Right lobe of liver (tissue), 6 donors: Measurements from ENCODE around the gene SCN7A. TPM values are rescaled to one million over a fixed set of nuclear protein-coding genes. Genes with fewer than 3 reads are reported as not detected.

Experiments
- ATAC-seq, 4 donors: fragments of 200-7000 bp; cut with Tn5 transposase; one replicate each; pipeline ENCODE4 v1.9.1; 2020; ENCODE audit warnings: mild to moderate bottlenecking in 4 of 4, moderate library complexity in 4 of 4
- DNase-seq, 3 donors: peaks; one replicate each; pipeline ENCODE4 v3.0.0-alpha.2; 2020
- H3K27ac ChIP-seq, 3 donors: fragments of 200-600 bp; one replicate each; pipeline ENCODE4 v1.8.0; 2022
- H3K27me3 ChIP-seq, 2 donors: fragments of 200-600 bp; one replicate each; pipeline ENCODE4 v1.8.0; 2022
- H3K36me3 ChIP-seq, 4 donors: fragments of 200-600 bp; sonication (generic) in 1 of 4; one replicate each; pipeline versions ENCODE4 v1.5.1 to v1.8.0; 2017 to 2022; ENCODE audit warnings: control low read depth in 1 of 4
- H3K4me1 ChIP-seq, 4 donors: fragments of 200-600 bp; sonication (generic) in 1 of 4; one replicate each; pipeline versions ENCODE4 v1.5.1 to v1.8.0; 2017 to 2022; ENCODE audit warnings: control low read depth in 1 of 4
- H3K4me3 ChIP-seq, 3 donors: fragments of 200-600 bp; one replicate each; pipeline ENCODE4 v1.8.0; 2022
- H3K9me3 ChIP-seq, 4 donors: fragments of 200-600 bp; sonication (generic) in 1 of 4; one replicate each; pipeline versions ENCODE4 v1.5.1 to v1.8.0; 2017 to 2022; ENCODE audit warnings: control low read depth in 1 of 4
- CTCF ChIP-seq, 4 donors: fragments of 200-600 bp in 3 of 4; fragments of 450-650 bp in 1 of 4; IDR thresholded peaks; one replicate each; pipeline versions ENCODE4 v1.5.1 to v1.8.0; 2016 to 2022; ENCODE audit warnings: antibody characterized with exemption in 4 of 4, mild to moderate bottlenecking in 2 of 4
- POLR2A ChIP-seq: fragments of 450-650 bp; IDR thresholded peaks from one replicate; pipeline ENCODE4 v1.6.1; 2017; ENCODE audit warnings: antibody characterized with exemption, mild to moderate bottlenecking
- WGBS: methylation state at CpG from one replicate; pipeline ENCODE4 v1.1.6; 2018; ENCODE audit warnings: low coverage, low lambda C conversion rate; ENCODE audit not compliant: insufficient coverage; ENCODE audit errors: missing lambda C conversion rate; 5-methylcytosine and 5-hydroxymethylcytosine counted together
- intact Hi-C, 2 donors: fragments of 100-400 bp; cut with DNase I; formaldehyde crosslinking; loops; one replicate each; pipeline versions ENCODE4 v1.11.2 to v1.14.1; 2022
- total RNA-seq, 6 experiments: library from RNA; depleted of rRNA in 2 of 6; stranded (reverse); fragments of >200 nt in 2 of 6; fragmentation: NEBNext Ultra II Directional in 3 of 6; extraction: Animal tissue kit (Norgen Biotek cat#: 25700) in 3 of 6; gene quantifications; one replicate each; pipeline versions ENCODE4 v1.1.0 to v1.2.4, GENCODE V29; 2016 to 2023
- donor health status: DM: no; HTN: yes; CAD: no.
- donor health status: DM: no; HTN: no; CAD: no.
- donor health status: DM: no; HTN: no; CAD: no.
- donor health status: DM: no; HTN: yes; CAD: no.
- donor health status: DM: no; HTN: yes; CAD: no.

Gene SCN7A
- total RNA-seq, 6 experiments from 2014 or later, result 0.27 to 4.2 (median 1.2) TPM

GRCh38 chr2:166520604-166521003 lies 26.6 kb upstream of the SCN7A start:
- DNase-seq (no peak), ATAC-seq (peak; percentile 29 to 71 (median 50))
- H3K27me3 ChIP-seq, result no peaks in the 10 kb centered on the region
- no peak overlapping the region for H3K4me3 ChIP-seq
- no peaks in the 10 kb centered on the region for H3K9me3 ChIP-seq
- intact Hi-C loops, result no loop called here
- H3K4me1 ChIP-seq, result no peaks in the 10 kb centered on the region
- H3K36me3 ChIP-seq, result no peaks in the 10 kb centered on the region
- 48% methylated on average over 2 of the region's 2 CpGs for WGBS
- TF ChIP-seq CTCF (IDR thresholded peaks at IDR 0.05) (no peak), POLR2A (no peak)
- no peak overlapping the region for H3K27ac ChIP-seq

GRCh38 chr2:166519391-166519962 lies 25.4 kb upstream of the SCN7A start:
- H3K27ac ChIP-seq, result no peak overlapping the region
- H3K4me1 ChIP-seq, result no peaks in the 10 kb centered on the region
- whole genome bisulfite sequencing, result 49% methylated on average over 10 of the region's 10 CpGs
- H3K4me3 ChIP-seq, result no peak overlapping the region
- intact Hi-C loops, result no loop called here
- H3K9me3 ChIP-seq, result no peaks in the 10 kb centered on the region
- H3K36me3 ChIP-seq, result no peaks in the 10 kb centered on the region
- ATAC-seq (no peak), DNase-seq (no peak)
- H3K27me3 ChIP-seq, result no peaks in the 10 kb centered on the region
- TF ChIP-seq CTCF (IDR thresholded peaks at IDR 0.05) (no peak), POLR2A (no peak)

- WGBS, result 43% methylated on average over 3 of the region's 3 CpGs
- H3K4me1 ChIP-seq, result no peaks in the 10 kb centered on the region
- no peak overlapping the region for H3K4me3 ChIP-seq
- TF ChIP-seq POLR2A (no peak), CTCF (IDR thresholded peaks at IDR 0.05) (no peak)
- H3K36me3 ChIP-seq, result no peaks in the 10 kb centered on the region
- H3K9me3 ChIP-seq, result no peaks in the 10 kb centered on the region
- H3K27me3 ChIP-seq, result no peaks in the 10 kb centered on the region
- intact Hi-C loops, result no loop called here
- DNase-seq, result no peak
- H3K27ac ChIP-seq, result no peak overlapping the region
- no peak for ATAC-seq
These were observed 24.8 kb upstream of the SCN7A start for GRCh38 chr2:166518634-166519390.

GRCh38 chr2:166517533-166518061 lies 23.5 kb upstream of the SCN7A start:
- H3K4me3 ChIP-seq, result no peak overlapping the region
- intact Hi-C loops, result no loop called here
- ATAC-seq, result no peak
- H3K36me3 ChIP-seq, result no peaks in the 10 kb centered on the region
- H3K27me3 ChIP-seq, result no peaks in the 10 kb centered on the region
- no peaks in the 10 kb centered on the region for H3K9me3 ChIP-seq
- DNase-seq, result no peak
- no peak overlapping the region for H3K27ac ChIP-seq
- TF ChIP-seq CTCF (IDR thresholded peaks at IDR 0.05) (no peak), POLR2A (no peak)
- H3K4me1 ChIP-seq, result no peaks in the 10 kb centered on the region
